ENCODE measurements around the gene DHX40.

- TF ChIP-seq CTCF (IDR thresholded peaks at IDR 0.05) (peak in 1 of 6 experiments; percentile 25), POLR2A (IDR thresholded peaks at IDR 0.05) (no peak)
These were observed 42.5 kb downstream of the DHX40 start for GRCh38 chr17:59607817-59608403.
